SK-N-MC (cell line): Measurements from ENCODE around the gene ANKRD60.

ENCODE experiments used
- EZH2 ChIP-seq: fragments of 200-600 bp; sonication (generic); IDR thresholded peaks from one replicate; pipeline ENCODE4 v1.6.1; 2017; ENCODE audit warnings: antibody characterized with exemption
- POLR2AphosphoS5 ChIP-seq: IDR thresholded peaks from 2 replicates; pipeline ENCODE4 v1.6.1; 2012; ENCODE audit warnings: mild to moderate bottlenecking, low read depth, low read length, borderline replicate concordance

GRCh38 chr20:58215116-58215515 is 13.3 kb downstream of the ANKRD60 start:
- TF ChIP-seq POLR2AphosphoS5 (no peak), EZH2 (no peak)
